Ascending aorta (tissue), 2 donors: ENCODE data around the gene SELP. TPM values are rescaled to one million over a fixed set of nuclear protein-coding genes. Genes with fewer than 3 reads are reported as not detected.

Source experiments
- DNase-seq, 2 donors: peaks; one replicate each; pipeline ENCODE4 v3.0.0-alpha.2; 2019; ENCODE audit warnings: low spot score in 2 of 2
- H3K27ac ChIP-seq, 2 donors: fragments of 200-600 bp; sonication (generic); one replicate each; pipeline ENCODE4 v1.5.1; 2016 to 2017; ENCODE audit warnings: mild to moderate bottlenecking in 1 of 2
- H3K27me3 ChIP-seq: fragments of 200-600 bp; sonication (generic); one replicate; pipeline ENCODE4 v1.5.1; 2017
- H3K36me3 ChIP-seq, 2 donors: fragments of 200-600 bp; sonication (generic); one replicate each; pipeline ENCODE4 v1.5.1; 2016
- H3K4me1 ChIP-seq, 2 donors: fragments of 200-600 bp; sonication (generic); one replicate each; pipeline ENCODE4 v1.5.1; 2016 to 2017; ENCODE audit warnings: mild to moderate bottlenecking in 1 of 2
- H3K4me3 ChIP-seq, 2 donors: fragments of 200-600 bp; sonication (generic); one replicate each; pipeline ENCODE4 v1.5.1; 2016 to 2017; ENCODE audit warnings: mild to moderate bottlenecking in 1 of 2
- H3K9me3 ChIP-seq, 2 donors: fragments of 200-600 bp; sonication (generic); one replicate each; pipeline ENCODE4 v1.5.1; 2016
- intact Hi-C: fragments of 100-400 bp; cut with DNase I; formaldehyde crosslinking; loops from one replicate; pipeline ENCODE4 v1.15.1; 2023
- total RNA-seq: library from RNA; depleted of rRNA; stranded (reverse); fragments of >200 nt; gene quantifications from one replicate; pipeline ENCODE4 v1.1.0, GENCODE V29; 2016
- TF ChIP-seq, protein P1 (sequence below), 3 experiments: fragments of 200-600 bp in 2 of 3; fragments of 450-650 bp in 1 of 3; sonication (generic) in 2 of 3; IDR thresholded peaks; one replicate each; pipeline ENCODE4 v1.5.1; 2016 to 2019; ENCODE audit warnings: antibody characterized with exemption in 3 of 3, mild to moderate bottlenecking in 1 of 3, moderate library complexity in 1 of 3

The SELP gene
- total RNA-seq, 1 donor from 2014 or later: 40.0 TPM

DNA sequence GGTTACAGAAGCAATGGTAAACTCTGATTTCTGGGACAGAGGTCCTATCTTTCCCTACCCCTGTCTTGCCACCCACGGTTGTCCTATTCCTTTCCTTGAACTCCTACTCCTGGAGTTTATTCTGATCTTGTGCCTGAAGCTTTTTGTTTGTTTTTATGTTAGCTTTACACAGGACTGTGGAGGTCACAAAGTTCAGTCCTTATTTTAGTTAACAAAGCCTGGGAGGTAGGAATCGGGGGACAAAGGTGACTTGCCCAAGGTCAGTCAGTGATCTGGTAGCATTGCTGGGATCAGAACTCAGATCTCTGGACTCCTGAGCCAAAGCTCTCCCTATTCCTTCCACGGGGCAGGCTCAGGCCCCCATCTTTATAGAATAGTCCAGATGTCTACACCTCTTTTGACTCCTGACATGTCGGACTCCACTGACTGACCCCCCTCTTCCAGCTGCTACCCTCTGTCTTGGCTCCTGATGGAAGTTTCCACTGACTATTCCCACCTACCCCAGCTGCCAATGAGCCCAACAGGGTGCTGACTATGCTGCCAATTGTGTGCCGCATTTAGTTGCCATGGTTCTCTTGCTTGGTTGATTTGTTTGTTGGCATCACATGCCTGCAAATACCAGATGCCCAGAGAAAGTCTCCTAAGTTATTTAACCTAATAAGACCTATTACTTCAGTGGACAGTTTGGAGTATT is 53.5 kb downstream of the SELP start:
- TF ChIP-seq, protein P1, sequence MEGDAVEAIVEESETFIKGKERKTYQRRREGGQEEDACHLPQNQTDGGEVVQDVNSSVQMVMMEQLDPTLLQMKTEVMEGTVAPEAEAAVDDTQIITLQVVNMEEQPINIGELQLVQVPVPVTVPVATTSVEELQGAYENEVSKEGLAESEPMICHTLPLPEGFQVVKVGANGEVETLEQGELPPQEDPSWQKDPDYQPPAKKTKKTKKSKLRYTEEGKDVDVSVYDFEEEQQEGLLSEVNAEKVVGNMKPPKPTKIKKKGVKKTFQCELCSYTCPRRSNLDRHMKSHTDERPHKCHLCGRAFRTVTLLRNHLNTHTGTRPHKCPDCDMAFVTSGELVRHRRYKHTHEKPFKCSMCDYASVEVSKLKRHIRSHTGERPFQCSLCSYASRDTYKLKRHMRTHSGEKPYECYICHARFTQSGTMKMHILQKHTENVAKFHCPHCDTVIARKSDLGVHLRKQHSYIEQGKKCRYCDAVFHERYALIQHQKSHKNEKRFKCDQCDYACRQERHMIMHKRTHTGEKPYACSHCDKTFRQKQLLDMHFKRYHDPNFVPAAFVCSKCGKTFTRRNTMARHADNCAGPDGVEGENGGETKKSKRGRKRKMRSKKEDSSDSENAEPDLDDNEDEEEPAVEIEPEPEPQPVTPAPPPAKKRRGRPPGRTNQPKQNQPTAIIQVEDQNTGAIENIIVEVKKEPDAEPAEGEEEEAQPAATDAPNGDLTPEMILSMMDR (IDR thresholded peaks at IDR 0.05): no peak
- H3K4me3 ChIP-seq: no peak overlapping the region

DNA sequence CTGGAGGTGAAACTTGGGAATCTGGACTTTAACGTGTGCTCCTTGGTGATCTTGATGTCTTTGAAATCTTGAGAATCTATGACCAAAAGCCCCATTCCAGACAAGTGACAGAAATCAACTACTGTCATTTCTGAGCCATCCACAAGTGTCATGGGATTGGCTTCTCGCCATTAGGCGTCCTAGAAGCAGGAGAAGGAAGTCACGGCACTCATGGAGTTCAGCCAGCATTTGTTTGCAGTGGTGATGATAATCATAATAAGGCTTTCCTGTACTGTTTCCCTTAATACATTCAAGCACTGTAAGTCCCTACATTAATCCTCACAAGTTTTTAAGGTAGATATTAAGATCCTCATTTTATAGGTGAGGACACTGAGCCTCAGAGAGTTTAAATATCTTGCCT is 55.6 kb downstream of the SELP start:
- Histone ChIP-seq H3K4me3 (no peak overlapping the region), H3K4me1 (no peaks in the 10 kb centered on the region), H3K27ac (no peak overlapping the region), H3K27me3 (no peaks in the 10 kb centered on the region), H3K9me3 (no peaks in the 10 kb centered on the region), H3K36me3 (no peaks in the 10 kb centered on the region)
- no peak for DNase-seq
- TF ChIP-seq, protein P1 (IDR thresholded peaks at IDR 0.05): no peak
- intact Hi-C loops: no loop called here

More for the DNA sequence above, 53.5 kb downstream of the SELP start:
- Histone ChIP-seq H3K27me3 (no peaks in the 10 kb centered on the region), H3K27ac (no peak overlapping the region), H3K9me3 (no peaks in the 10 kb centered on the region), H3K4me1 (no peaks in the 10 kb centered on the region), H3K36me3 (no peaks in the 10 kb centered on the region)
- intact Hi-C loops: no loop called here
- DNase-seq: no peak

DNA sequence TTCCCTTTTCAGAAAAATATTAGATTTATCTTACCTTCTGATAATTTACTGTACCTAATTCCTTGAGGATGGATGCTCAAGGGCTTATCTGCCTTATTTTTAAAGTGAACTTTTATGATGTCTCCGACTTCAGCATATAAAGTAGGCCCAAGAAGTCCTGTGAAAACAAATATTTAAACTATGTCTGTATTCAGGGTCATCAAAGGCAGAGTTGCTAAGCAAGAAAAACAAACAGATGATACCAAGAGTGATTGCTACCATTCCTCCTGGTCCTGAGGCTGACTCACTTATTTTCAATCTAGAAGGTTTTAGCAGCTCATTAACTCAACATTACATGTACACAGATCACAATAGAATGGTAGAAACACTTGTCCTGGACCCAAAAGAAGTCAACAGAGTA is 57.7 kb downstream of the SELP start:
- TF ChIP-seq, protein P1 (IDR thresholded peaks at IDR 0.05): no peak
- H3K27ac ChIP-seq: no peak overlapping the region
- no peaks in the 10 kb centered on the region for H3K27me3 ChIP-seq

DNA sequence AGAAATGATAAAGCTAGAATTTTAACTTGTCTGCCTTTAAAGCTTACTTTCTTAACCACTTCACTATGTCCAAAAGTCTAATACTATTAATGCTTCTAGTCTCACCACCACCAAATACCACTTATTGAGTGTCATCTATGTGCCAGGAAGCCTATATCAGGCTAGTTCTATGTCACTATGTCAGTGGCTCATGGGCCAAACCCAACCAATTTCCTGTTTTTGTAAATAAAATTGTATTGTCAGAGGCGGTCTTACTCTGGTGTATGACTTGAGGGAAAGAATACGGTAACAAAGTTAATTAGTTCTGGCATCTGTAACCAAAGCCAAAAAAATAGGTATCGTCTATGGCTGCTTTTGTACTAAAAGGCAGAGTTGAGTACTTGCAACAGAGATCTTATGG is 58.5 kb downstream of the SELP start:
- Histone ChIP-seq H3K4me3 (no peak overlapping the region), H3K36me3 (no peaks in the 10 kb centered on the region), H3K4me1 (no peaks in the 10 kb centered on the region), H3K9me3 (no peaks in the 10 kb centered on the region), H3K27me3 (no peaks in the 10 kb centered on the region), H3K27ac (no peak overlapping the region)
- intact Hi-C loops: no loop called here
- DNase-seq: no peak
- TF ChIP-seq, protein P1 (IDR thresholded peaks at IDR 0.05): no peak

More for the DNA sequence above, 57.7 kb downstream of the SELP start:
- Histone ChIP-seq H3K36me3 (no peaks in the 10 kb centered on the region), H3K9me3 (no peaks in the 10 kb centered on the region), H3K4me3 (no peak overlapping the region), H3K4me1 (no peaks in the 10 kb centered on the region)
- no peak for DNase-seq
- intact Hi-C loops: no loop called here

DNA sequence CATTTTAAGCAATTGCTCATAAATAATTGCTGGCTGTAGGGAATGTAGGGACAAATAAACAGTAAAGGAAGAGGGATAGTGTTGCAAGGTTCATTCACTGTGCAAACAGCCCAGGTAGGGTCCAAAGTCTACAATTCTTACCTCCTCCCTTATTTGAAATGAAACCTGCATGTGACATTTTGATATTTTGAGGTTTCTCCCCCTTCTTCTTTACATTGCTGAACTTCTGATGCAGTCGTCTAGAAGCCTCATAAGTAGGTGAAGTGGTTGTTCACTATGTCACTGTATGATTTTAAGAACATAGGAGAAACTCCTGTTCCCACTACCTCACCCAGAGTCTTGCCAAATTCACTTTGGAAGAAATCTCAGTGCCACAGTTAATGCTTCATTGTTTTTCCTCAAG is 59.8 kb downstream of the SELP start:
- DNase-seq: no peak
- Histone ChIP-seq H3K9me3 (no peaks in the 10 kb centered on the region), H3K27me3 (no peaks in the 10 kb centered on the region), H3K36me3 (no peaks in the 10 kb centered on the region), H3K27ac (no peak overlapping the region), H3K4me3 (no peak overlapping the region), H3K4me1 (no peaks in the 10 kb centered on the region)
- TF ChIP-seq, protein P1 (IDR thresholded peaks at IDR 0.05): no peak
- intact Hi-C loops: no loop called here

DNA sequence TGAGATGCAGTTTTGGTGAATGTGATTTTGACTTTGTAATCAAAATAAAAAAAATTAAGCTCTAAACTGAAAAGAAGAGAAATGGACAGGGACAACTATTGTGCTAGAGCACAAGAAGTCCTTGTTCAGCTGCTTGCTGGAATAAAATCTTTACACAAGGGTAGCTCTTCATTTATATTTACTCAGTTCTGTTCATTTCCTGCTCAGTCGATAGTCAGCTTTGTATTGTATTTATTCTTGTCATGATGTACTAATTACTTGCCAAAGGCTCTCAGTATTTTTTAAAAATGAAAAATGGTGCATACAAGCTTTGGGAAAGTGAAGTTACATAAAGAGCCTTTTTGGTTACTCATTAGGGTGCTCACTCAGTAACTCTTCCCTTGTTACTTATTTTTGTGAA is 61.4 kb downstream of the SELP start:
- intact Hi-C loops: no loop called here

More for the DNA sequence above, 61.4 kb downstream of the SELP start:
- Histone ChIP-seq H3K27me3 (no peaks in the 10 kb centered on the region), H3K27ac (no peak overlapping the region), H3K36me3 (no peaks in the 10 kb centered on the region), H3K4me1 (no peaks in the 10 kb centered on the region), H3K9me3 (no peaks in the 10 kb centered on the region), H3K4me3 (no peak overlapping the region)
- TF ChIP-seq, protein P1 (IDR thresholded peaks at IDR 0.05): no peak
- DNase-seq: no peak
